GM12878 (cell line): ENCODE results near the gene EFNA2. TPM values are rescaled to one million over a fixed set of nuclear protein-coding genes. Genes with fewer than 3 reads are reported as not detected.
A peak's percentile ranks its signal among the peaks of the same experiment; 100 is the strongest.

Source experiments
- BCLAF1 ChIP-seq: fragments of 450-650 bp; IDR thresholded peaks from 2 replicates; pipeline ENCODE4 v1.6.1; 2017; ENCODE audit warnings: antibody characterized with exemption, mild to moderate bottlenecking, moderate library complexity
- CEBPZ ChIP-seq: fragments of 150-350 bp; IDR thresholded peaks from 2 replicates; pipeline ENCODE4 v1.6.1; 2016; ENCODE audit warnings: low read depth, low read length
- CUX1 ChIP-seq: IDR thresholded peaks from 2 replicates; pipeline ENCODE4 v1.6.1; 2012; ENCODE audit warnings: improper control_type of control experiment, low read depth, low read length; ENCODE audit not compliant: insufficient replicate concordance
- ETV6 ChIP-seq, 2 experiments: fragments of 450-650 bp in 1 of 2; IDR thresholded peaks in 1 of 2; conservative IDR thresholded peaks in 1 of 2; 2 replicates each; pipeline ENCODE4 v1.6.1; 2014; ENCODE audit warnings: antibody characterized with exemption in 1 of 2, borderline replicate concordance in 1 of 2, low read depth in 1 of 2, mild to moderate bottlenecking in 1 of 2, moderate library complexity in 1 of 2
- FOS ChIP-seq: IDR thresholded peaks from 3 replicates; pipeline ENCODE4 v1.6.1; 2011; ENCODE audit warnings: borderline replicate concordance; ENCODE audit not compliant: insufficient read length; ENCODE audit errors: extremely low read depth
- MYC ChIP-seq: IDR thresholded peaks from 2 replicates; pipeline ENCODE4 v1.6.1; 2011; ENCODE audit warnings: mild to moderate bottlenecking, low read length, moderate library complexity, inconsistent platforms; ENCODE audit not compliant: insufficient read depth, insufficient replicate concordance, insufficient read length, severe bottlenecking
- NFXL1 ChIP-seq: fragments of 450-650 bp; IDR thresholded peaks from 2 replicates; pipeline ENCODE4 v1.6.1; 2017; ENCODE audit warnings: antibody characterized with exemption, mild to moderate bottlenecking, borderline replicate concordance
- NFYB ChIP-seq: IDR thresholded peaks from 2 replicates; pipeline ENCODE4 v1.6.1; 2011; ENCODE audit warnings: low read depth, mild to moderate bottlenecking, low read length, improper control_type of control experiment, moderate library complexity; ENCODE audit not compliant: insufficient read depth
- NRF1 ChIP-seq: conservative IDR thresholded peaks from 2 replicates; pipeline ENCODE4 v1.6.1; 2011; ENCODE audit warnings: mild to moderate bottlenecking, low read depth, low read length, improper control_type of control experiment
- POLR2A ChIP-seq: IDR thresholded peaks from 2 replicates; pipeline ENCODE4 v1.6.1; 2011; ENCODE audit warnings: low read depth, mild to moderate bottlenecking, low read length
- RAD21 ChIP-seq: IDR thresholded peaks from 2 replicates; pipeline ENCODE4 v1.6.1; 2011; ENCODE audit warnings: mild to moderate bottlenecking, low read depth, low read length, moderate library complexity; ENCODE audit not compliant: insufficient read depth
- RFX5 ChIP-seq: IDR thresholded peaks from 2 replicates; pipeline ENCODE4 v1.6.1; 2011; ENCODE audit warnings: low read depth, low read length, improper control_type of control experiment
- TBL1XR1 ChIP-seq: IDR thresholded peaks from 2 replicates; pipeline ENCODE4 v1.6.1; 2012; ENCODE audit warnings: low read depth, low read length, improper control_type of control experiment
- ZNF207 ChIP-seq: fragments of 450-650 bp; IDR thresholded peaks from 2 replicates; pipeline ENCODE4 v1.6.1; 2014; ENCODE audit warnings: antibody characterized with exemption, mild to moderate bottlenecking, borderline replicate concordance
- polyA plus RNA-seq, 11 experiments: library from polyadenylated mRNA; depleted of rRNA in 4 of 11; unstranded in 6 of 11; stranded (reverse) in 5 of 11; fragments of >200 nt; fragmentation: Nextera tagmentation in 4 of 11; fragmentation: Illumina TruSeq in 1 of 11; extraction: Ambion mirVana in 4 of 11; extraction: Trizol in 1 of 11; gene quantifications; 1 replicate in 1 of 11; 2 replicates in 10 of 11; pipeline versions ENCODE4 v1.2.1 to v1.2.3, GENCODE V29; 2011 to 2016; ENCODE audit warnings: inconsistent platforms in 2 of 11, missing spikeins in 2 of 11, low read depth in 1 of 11
- total RNA-seq, 4 experiments: library from RNA; depleted of rRNA in 3 of 4; stranded (reverse); fragments of >200 nt in 3 of 4; fragmentation: Illumina TruSeq in 1 of 4; extraction: Trizol in 1 of 4; gene quantifications; 2 replicates each; pipeline versions ENCODE4 v1.2.1 to v1.2.3, GENCODE V29; 2013 to 2021

Gene EFNA2
- total and polyA plus RNA-seq, 10 of the 15 experiments (the other 5 are each of a cell fraction or from before 2014, with no cell fraction given), result not detected

- TF ChIP-seq CEBPZ (no peak), FOS (peak; percentile 55), ETV6 (conservative IDR thresholded peaks at IDR 0.05 in 1 of 2, IDR thresholded peaks at IDR 0.05 in 1 of 2; ENCODE audit: borderline replicate concordance in 1 of 2, low read depth in 1 of 2) (no peak), RFX5 (peak; percentile 50; the same call in 1 of the 2 replicates), CUX1 (no peak), NRF1 (no peak), BCLAF1 (peak; percentile 79; the same call in 1 of the 2 replicates), POLR2A (peak; percentile 89), NFYB (peak; percentile 79; the same call in 1 of the 2 replicates), MYC (peak; percentile 94), RAD21 (no peak), TBL1XR1 (no peak; the same call in 1 of the 2 replicates), NFXL1 (no peak), ZNF207 (peak; percentile 94; the same call in 1 of the 2 replicates)
Measured at GRCh38 chr19:1275260-1275975, 10.3 kb upstream of the EFNA2 start, which contains the start of gene FAM174C (continued).
